Parathyroid adenoma (tissue), 2 donors: ENCODE data around the gene ETFA.

ENCODE experiments used
- H2AFZ ChIP-seq: fragments of 300-600 bp; sonication (generic); one replicate; pipeline ENCODE4 v1.7.0; 2017; ENCODE audit warnings: antibody characterized with exemption, mild to moderate bottlenecking
- H3K27ac ChIP-seq: fragments of 300-600 bp; sonication (generic); one replicate; pipeline ENCODE4 v1.7.0; 2017
- H3K27me3 ChIP-seq: fragments of 300-600 bp; sonication (generic); one replicate; pipeline ENCODE4 v1.7.0; 2017; ENCODE audit warnings: low read length; ENCODE audit not compliant: control insufficient read depth, insufficient read depth
- H3K36me3 ChIP-seq: fragments of 300-600 bp; sonication (generic); one replicate; pipeline ENCODE4 v1.7.0; 2017; ENCODE audit warnings: low read length; ENCODE audit not compliant: control insufficient read depth, insufficient read depth
- H3K4me1 ChIP-seq: fragments of 300-600 bp; sonication (generic); one replicate; pipeline ENCODE4 v1.7.0; 2017; ENCODE audit warnings: control low read depth
- H3K4me2 ChIP-seq: fragments of 300-600 bp; sonication (generic); one replicate; pipeline ENCODE4 v1.7.0; 2017; ENCODE audit warnings: low read length
- H3K4me3 ChIP-seq: fragments of 300-600 bp; sonication (generic); one replicate; pipeline ENCODE4 v1.7.0; 2017; ENCODE audit warnings: low read depth, low read length
- H3K79me2 ChIP-seq: fragments of 300-600 bp; sonication (generic); one replicate; pipeline ENCODE4 v1.7.0; 2017; ENCODE audit warnings: control low read depth
- H3K9ac ChIP-seq: fragments of 300-600 bp; sonication (generic); one replicate; pipeline ENCODE4 v1.7.0; 2017; ENCODE audit warnings: mild to moderate bottlenecking
- H3K9me3 ChIP-seq: fragments of 300-600 bp; sonication (generic); one replicate; pipeline ENCODE4 v1.7.0; 2017; ENCODE audit warnings: low read length; ENCODE audit not compliant: control insufficient read depth
- CTCF ChIP-seq: fragments of 300-600 bp; sonication (generic); IDR thresholded peaks from one replicate; pipeline ENCODE4 v1.7.0; 2017; ENCODE audit warnings: antibody characterized with exemption, mild to moderate bottlenecking
- donor health status: primary hyperparathyroidism.

The ETFA gene

GRCh38 chr15:76172782-76173181 lies 138.5 kb downstream of the ETFA start:
- Histone ChIP-seq H3K4me1 (no peaks in the 10 kb centered on the region), H3K36me3 (no peaks in the 10 kb centered on the region), H3K4me2 (no peak overlapping the region), H2AFZ (no peak overlapping the region), H3K9ac (no peak overlapping the region), H3K4me3 (no peak overlapping the region), H3K9me3 (no peaks in the 10 kb centered on the region), H3K27ac (no peak overlapping the region), H3K79me2 (no peaks in the 10 kb centered on the region), H3K27me3 (no peaks in the 10 kb centered on the region)
- no peak for TF ChIP-seq CTCF

- no peak overlapping the region for H3K4me3 ChIP-seq
- no peak overlapping the region for H3K27ac ChIP-seq
- H3K79me2 ChIP-seq: no peaks in the 10 kb centered on the region
- H3K4me1 ChIP-seq: no peaks in the 10 kb centered on the region
- H3K9me3 ChIP-seq: no peaks in the 10 kb centered on the region
- TF ChIP-seq CTCF: no peak
- H3K27me3 ChIP-seq: no peaks in the 10 kb centered on the region
- no peak overlapping the region for H3K4me2 ChIP-seq
- H3K9ac ChIP-seq: no peak overlapping the region
- no peaks in the 10 kb centered on the region for H3K36me3 ChIP-seq
- no peak overlapping the region for H2AFZ ChIP-seq
Observed at GRCh38 chr15:76169911-76170800, 141.1 kb downstream of the ETFA start.

GRCh38 chr15:76169018-76169417 lies 142.3 kb downstream of the ETFA start:
- TF ChIP-seq CTCF: no peak

GRCh38 chr15:76168237-76168984 lies 142.9 kb downstream of the ETFA start:
- no peak overlapping the region for H3K9ac ChIP-seq
- H2AFZ ChIP-seq: no peak overlapping the region
- TF ChIP-seq CTCF: no peak
- no peaks in the 10 kb centered on the region for H3K79me2 ChIP-seq
- H3K27ac ChIP-seq: no peak overlapping the region
- H3K4me2 ChIP-seq: no peak overlapping the region
- H3K4me1 ChIP-seq: no peaks in the 10 kb centered on the region
- no peaks in the 10 kb centered on the region for H3K27me3 ChIP-seq
- no peaks in the 10 kb centered on the region for H3K36me3 ChIP-seq
- H3K4me3 ChIP-seq: no peak overlapping the region
- no peaks in the 10 kb centered on the region for H3K9me3 ChIP-seq

More at GRCh38 chr15:76169018-76169417, 142.3 kb downstream of the ETFA start:
- Histone ChIP-seq H3K27ac (no peak overlapping the region), H3K9me3 (no peaks in the 10 kb centered on the region), H3K4me1 (no peaks in the 10 kb centered on the region), H3K79me2 (no peaks in the 10 kb centered on the region), H3K36me3 (no peaks in the 10 kb centered on the region), H3K4me3 (no peak overlapping the region), H3K4me2 (no peak overlapping the region), H3K27me3 (no peaks in the 10 kb centered on the region), H3K9ac (no peak overlapping the region), H2AFZ (no peak overlapping the region)
